ENCODE data around the gene ATP6V1G3.

Gene ATP6V1G3

DNA sequence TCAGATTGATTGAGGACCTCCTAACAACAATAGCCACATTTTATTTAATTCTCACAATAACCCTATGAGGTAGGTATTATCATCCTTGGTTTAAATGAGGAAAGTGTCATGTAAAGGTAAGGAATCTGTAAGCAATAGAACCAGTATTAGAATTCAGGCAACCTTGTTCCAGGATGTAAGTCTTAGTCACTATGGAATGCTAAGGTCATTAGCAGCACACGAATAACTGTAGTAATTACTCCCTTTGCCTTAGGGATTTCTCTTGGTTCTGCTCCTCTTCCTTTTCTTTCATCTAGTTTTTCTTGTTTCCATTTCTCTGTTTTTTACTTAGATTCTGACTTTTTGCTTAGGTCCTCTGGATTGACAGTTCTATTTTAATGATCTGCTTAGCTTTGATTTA is 23.1 kb upstream of the ATP6V1G3 start:
- Histone ChIP-seq H3K4me3 (ENCODE audit: insufficient read depth, low read depth, low read length) (no peak overlapping the region), H3K27me3 (ENCODE audit: control insufficient read depth, insufficient read depth, low read length, poor library complexity, severe bottlenecking) (no peaks in the 10 kb centered on the region), H3K27ac (ENCODE audit: insufficient read depth, low read depth, low read length, poor library complexity, severe bottlenecking) (no peak overlapping the region), H3K4me1 (ENCODE audit: control insufficient read depth, insufficient read depth, low read length) (no peaks in the 10 kb centered on the region), H3K9me3 (ENCODE audit: control insufficient read depth, low read length) (no peaks in the 10 kb centered on the region), H3K36me3 (ENCODE audit: control insufficient read depth, insufficient read depth, low read length) (no peaks in the 10 kb centered on the region)
- WGBS, 2 experiments = 78 to 81% methylated on average over 1 of the region's 1 CpG

DNA sequence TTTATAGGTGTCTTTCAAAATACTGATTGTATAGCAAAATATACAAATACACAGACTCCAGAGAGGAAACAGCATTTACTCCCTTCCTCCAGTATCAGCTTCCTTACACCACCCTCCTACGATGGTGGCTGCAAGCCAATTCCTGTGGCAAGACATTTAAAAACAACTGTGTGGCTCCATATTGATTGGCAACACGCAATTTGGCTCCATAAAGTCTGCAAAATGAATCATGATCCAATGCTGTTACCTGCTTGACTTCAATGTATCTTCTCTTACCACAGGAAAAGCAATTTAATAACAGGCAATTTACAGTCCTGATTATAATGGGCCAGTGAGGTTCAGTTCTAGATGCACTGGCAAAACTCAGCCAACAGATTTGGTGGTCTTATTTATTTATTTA is 19.7 kb upstream of the ATP6V1G3 start:
- WGBS, 2 experiments = 92 to 93% methylated on average over 2 of the region's 2 CpGs

DNA sequence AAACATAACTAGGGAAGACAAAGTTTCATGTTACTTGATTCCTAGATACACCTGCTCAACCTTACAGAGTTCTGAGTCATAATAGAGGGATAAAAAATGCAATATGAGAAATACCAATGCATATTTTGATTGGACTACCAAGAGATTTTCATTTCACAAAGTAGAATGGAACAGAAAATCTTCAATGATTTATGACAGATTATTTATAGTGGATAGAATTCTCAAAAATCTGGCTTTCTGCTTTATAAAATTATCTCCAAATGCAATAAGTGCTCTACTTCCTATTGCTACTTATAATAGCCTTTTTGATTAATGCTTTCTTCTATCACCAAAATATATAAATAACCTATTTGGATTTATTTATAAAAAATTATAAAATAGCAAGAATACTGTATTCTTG is 18.9 kb upstream of the ATP6V1G3 start:
- Histone ChIP-seq H3K4me1 (ENCODE audit: control insufficient read depth, insufficient read depth, low read length) (no peaks in the 10 kb centered on the region), H3K36me3 (ENCODE audit: control insufficient read depth, insufficient read depth, low read length) (no peaks in the 10 kb centered on the region), H3K9me3 (ENCODE audit: control insufficient read depth, low read length) (no peaks in the 10 kb centered on the region), H3K27me3 (ENCODE audit: control insufficient read depth, insufficient read depth, low read length, poor library complexity, severe bottlenecking) (no peaks in the 10 kb centered on the region), H3K27ac (ENCODE audit: insufficient read depth, low read depth, low read length, poor library complexity, severe bottlenecking) (no peak overlapping the region), H3K4me3 (ENCODE audit: insufficient read depth, low read depth, low read length) (no peak overlapping the region)

More for the DNA sequence above, 19.7 kb upstream of the ATP6V1G3 start:
- Histone ChIP-seq H3K4me1 (ENCODE audit: control insufficient read depth, insufficient read depth, low read length) (no peaks in the 10 kb centered on the region), H3K4me3 (ENCODE audit: insufficient read depth, low read depth, low read length) (no peak overlapping the region), H3K9me3 (ENCODE audit: control insufficient read depth, low read length) (no peaks in the 10 kb centered on the region), H3K27ac (ENCODE audit: insufficient read depth, low read depth, low read length, poor library complexity, severe bottlenecking) (no peak overlapping the region), H3K36me3 (ENCODE audit: control insufficient read depth, insufficient read depth, low read length) (no peaks in the 10 kb centered on the region), H3K27me3 (ENCODE audit: control insufficient read depth, insufficient read depth, low read length, poor library complexity, severe bottlenecking) (no peaks in the 10 kb centered on the region)

DNA sequence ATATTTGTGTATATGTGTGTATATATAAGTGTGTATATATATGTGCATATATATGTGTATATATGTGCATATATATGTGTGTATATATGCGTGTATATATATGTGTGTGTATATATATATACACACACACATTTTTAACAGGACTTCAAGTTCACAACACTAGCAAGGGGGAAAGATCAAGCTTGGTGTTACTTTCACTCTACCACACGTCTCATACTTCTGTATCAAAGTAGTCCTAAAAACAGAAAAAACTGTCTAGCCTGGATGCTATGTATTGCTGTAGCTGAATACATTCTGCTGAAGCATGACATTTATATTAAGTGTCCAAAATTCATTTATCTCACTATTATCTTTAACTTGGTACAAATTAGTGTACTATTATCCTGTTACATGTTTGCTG is 17.9 kb upstream of the ATP6V1G3 start:
- Histone ChIP-seq H3K4me3 (ENCODE audit: insufficient read depth, low read depth, low read length) (no peak overlapping the region), H3K27me3 (ENCODE audit: control insufficient read depth, insufficient read depth, low read length, poor library complexity, severe bottlenecking) (no peaks in the 10 kb centered on the region), H3K27ac (ENCODE audit: insufficient read depth, low read depth, low read length, poor library complexity, severe bottlenecking) (no peak overlapping the region), H3K4me1 (ENCODE audit: control insufficient read depth, insufficient read depth, low read length) (no peaks in the 10 kb centered on the region), H3K9me3 (ENCODE audit: control insufficient read depth, low read length) (no peaks in the 10 kb centered on the region), H3K36me3 (ENCODE audit: control insufficient read depth, insufficient read depth, low read length) (no peaks in the 10 kb centered on the region)
- WGBS, 2 experiments = 100% methylated on average over 1 of the region's 2 CpGs; no CpG with 5 or more reads in 1 of the 2 experiments

DNA sequence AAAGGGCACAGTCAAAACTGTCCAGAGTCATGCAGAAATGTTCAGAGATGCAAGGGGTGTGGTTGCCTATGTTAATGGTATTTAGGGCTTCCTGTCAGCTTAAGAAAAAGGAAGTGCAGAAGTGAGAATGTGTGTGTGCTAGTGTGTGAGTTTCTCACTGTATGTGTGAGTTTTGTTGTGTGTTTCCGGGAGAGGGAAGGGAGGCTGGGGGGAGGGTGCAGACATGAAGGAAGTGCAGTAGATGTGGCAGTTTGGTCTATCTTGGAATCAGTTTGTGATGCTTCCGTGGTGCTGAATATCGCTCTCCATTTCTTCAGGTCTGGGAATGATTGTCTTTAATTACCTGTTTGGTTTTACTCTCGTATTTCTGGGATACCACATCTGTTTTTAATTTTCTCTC is 16.5 kb upstream of the ATP6V1G3 start:
- H3K36me3 ChIP-seq (ENCODE audit: control insufficient read depth, insufficient read depth, low read length) = no peaks in the 10 kb centered on the region
- no peaks in the 10 kb centered on the region for H3K4me1 ChIP-seq (ENCODE audit: control insufficient read depth, insufficient read depth, low read length)
- no peaks in the 10 kb centered on the region for H3K9me3 ChIP-seq (ENCODE audit: control insufficient read depth, low read length)
- no peak overlapping the region for H3K27ac ChIP-seq (ENCODE audit: insufficient read depth, low read depth, low read length, poor library complexity, severe bottlenecking)
- H3K27me3 ChIP-seq (ENCODE audit: control insufficient read depth, insufficient read depth, low read length, poor library complexity, severe bottlenecking) = no peaks in the 10 kb centered on the region
- WGBS, 2 experiments = 91 to 97% methylated on average over 2 to 3 of the region's 4 CpGs
- no peak overlapping the region for H3K4me3 ChIP-seq (ENCODE audit: insufficient read depth, low read depth, low read length)

DNA sequence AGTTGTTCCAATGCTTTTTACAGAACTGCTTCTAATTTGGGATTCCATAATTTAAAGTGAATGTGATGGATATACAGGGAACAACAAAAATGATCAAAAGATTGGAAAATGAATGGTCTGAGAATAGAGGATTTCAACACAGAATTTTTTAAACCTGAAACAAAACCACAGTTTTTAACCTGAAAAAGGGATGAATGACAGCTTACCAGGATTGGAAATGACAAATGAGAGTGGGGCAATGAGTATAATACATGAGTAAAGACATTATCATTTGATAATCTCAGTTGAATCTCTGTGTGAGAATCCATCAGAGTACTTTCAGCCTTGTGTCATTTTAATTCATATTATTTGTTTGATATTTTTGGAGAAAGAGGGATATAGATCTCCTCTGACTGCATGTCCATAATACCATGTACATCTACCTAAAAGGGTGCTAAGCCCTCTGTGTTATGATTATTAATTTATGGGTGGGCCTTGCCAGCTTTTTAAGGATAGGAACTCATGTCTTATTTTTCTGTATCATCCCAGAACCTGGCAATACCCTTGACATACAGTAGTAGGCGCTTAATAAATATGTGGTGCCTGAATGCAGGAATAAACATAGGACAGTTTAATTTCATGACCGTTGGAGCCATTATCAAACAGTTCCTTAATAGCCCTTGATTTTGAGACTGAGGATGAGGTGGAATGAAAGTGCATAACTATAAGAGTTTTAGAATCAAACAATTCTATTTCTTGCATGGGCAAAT is 12.4 kb upstream of the ATP6V1G3 start:
- WGBS, 2 experiments = 88 to 96% methylated on average over 2 of the region's 2 CpGs
- Histone ChIP-seq H3K9me3 (ENCODE audit: control insufficient read depth, low read length) (no peaks in the 10 kb centered on the region), H3K4me3 (ENCODE audit: insufficient read depth, low read depth, low read length) (no peak overlapping the region), H3K4me1 (ENCODE audit: control insufficient read depth, insufficient read depth, low read length) (no peaks in the 10 kb centered on the region), H3K27me3 (ENCODE audit: control insufficient read depth, insufficient read depth, low read length, poor library complexity, severe bottlenecking) (no peaks in the 10 kb centered on the region), H3K27ac (ENCODE audit: insufficient read depth, low read depth, low read length, poor library complexity, severe bottlenecking) (no peak overlapping the region), H3K36me3 (ENCODE audit: control insufficient read depth, insufficient read depth, low read length) (no peaks in the 10 kb centered on the region)

DNA sequence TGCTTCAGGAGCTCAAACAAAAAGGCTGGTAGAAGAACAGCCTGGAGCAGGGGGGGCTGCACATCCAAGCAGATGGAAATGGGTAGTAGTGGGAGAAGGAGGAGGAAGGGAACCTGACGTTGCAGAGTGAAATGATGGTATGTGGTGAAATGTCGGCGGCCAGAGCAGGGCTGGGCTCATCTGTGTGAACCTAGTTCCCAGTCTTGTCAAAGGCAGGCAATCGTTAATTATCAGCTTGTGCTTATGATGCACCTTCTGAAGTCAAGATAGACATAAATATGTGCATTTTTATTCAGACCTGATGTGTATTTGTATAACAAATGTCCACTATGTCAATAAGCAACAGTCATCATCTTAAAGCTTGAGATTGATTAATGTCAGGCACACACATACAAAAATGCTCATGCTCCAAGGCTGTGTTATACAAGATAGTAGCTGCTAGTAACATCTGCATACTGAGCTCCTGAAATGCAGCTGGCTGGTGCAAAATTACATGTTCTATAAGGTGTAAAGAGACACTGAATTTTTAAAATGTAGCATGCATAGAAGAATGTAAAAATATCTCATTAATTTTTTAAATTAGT is 10.6 kb upstream of the ATP6V1G3 start:
- WGBS, 2 experiments = 90 to 92% methylated on average over 4 of the region's 4 CpGs
- Histone ChIP-seq H3K4me1 (ENCODE audit: control insufficient read depth, insufficient read depth, low read length) (no peaks in the 10 kb centered on the region), H3K36me3 (ENCODE audit: control insufficient read depth, insufficient read depth, low read length) (no peaks in the 10 kb centered on the region), H3K4me3 (ENCODE audit: insufficient read depth, low read depth, low read length) (no peak overlapping the region), H3K27ac (ENCODE audit: insufficient read depth, low read depth, low read length, poor library complexity, severe bottlenecking) (no peak overlapping the region), H3K27me3 (ENCODE audit: control insufficient read depth, insufficient read depth, low read length, poor library complexity, severe bottlenecking) (no peaks in the 10 kb centered on the region), H3K9me3 (ENCODE audit: control insufficient read depth, low read length) (no peaks in the 10 kb centered on the region)

DNA sequence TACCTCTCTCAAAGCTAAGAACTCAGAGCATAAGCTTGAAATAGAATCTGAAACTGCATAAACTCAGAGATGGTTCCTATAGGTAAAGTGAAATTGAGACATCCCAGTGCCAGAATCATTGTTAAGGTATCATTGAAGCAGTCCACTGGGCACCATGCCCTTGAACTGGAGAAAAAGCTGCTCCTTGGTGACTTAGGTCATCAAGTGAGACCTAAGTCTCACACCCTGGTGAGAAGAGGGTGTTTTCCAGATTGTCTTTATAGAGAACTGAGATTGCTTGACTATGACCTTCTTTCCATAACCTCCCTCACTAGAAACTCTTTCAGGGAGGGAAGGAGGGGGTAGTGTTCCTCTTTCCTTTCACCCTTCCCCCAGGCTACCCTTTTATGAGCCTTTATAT is 9.4 kb upstream of the ATP6V1G3 start:
- Histone ChIP-seq H3K27ac (ENCODE audit: insufficient read depth, low read depth, low read length, poor library complexity, severe bottlenecking) (no peak overlapping the region), H3K27me3 (ENCODE audit: control insufficient read depth, insufficient read depth, low read length, poor library complexity, severe bottlenecking) (no peaks in the 10 kb centered on the region), H3K36me3 (ENCODE audit: control insufficient read depth, insufficient read depth, low read length) (no peaks in the 10 kb centered on the region), H3K4me1 (ENCODE audit: control insufficient read depth, insufficient read depth, low read length) (no peaks in the 10 kb centered on the region), H3K9me3 (ENCODE audit: control insufficient read depth, low read length) (no peaks in the 10 kb centered on the region), H3K4me3 (ENCODE audit: insufficient read depth, low read depth, low read length) (no peak overlapping the region)

DNA sequence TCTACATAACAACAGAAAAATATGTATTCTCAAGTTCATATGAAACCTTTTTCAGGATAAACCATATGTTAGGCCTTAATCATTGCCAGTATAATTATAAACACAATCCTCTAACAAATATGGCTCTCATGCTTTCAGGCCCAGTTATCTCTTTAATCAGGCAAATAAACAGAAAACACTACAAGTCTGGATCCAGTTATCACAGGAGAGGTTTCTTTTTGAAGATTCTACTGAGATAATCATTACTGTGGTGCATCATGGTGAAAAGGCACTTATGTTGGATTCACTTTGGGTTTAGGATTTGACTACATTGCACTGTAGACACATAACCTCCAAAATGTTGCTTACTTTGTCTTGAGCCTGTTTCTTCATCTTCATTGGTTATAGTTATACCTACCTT is 8.4 kb upstream of the ATP6V1G3 start:
- Histone ChIP-seq H3K36me3 (ENCODE audit: control insufficient read depth, insufficient read depth, low read length) (no peaks in the 10 kb centered on the region), H3K4me3 (ENCODE audit: insufficient read depth, low read depth, low read length) (no peak overlapping the region), H3K27me3 (ENCODE audit: control insufficient read depth, insufficient read depth, low read length, poor library complexity, severe bottlenecking) (no peaks in the 10 kb centered on the region)

DNA sequence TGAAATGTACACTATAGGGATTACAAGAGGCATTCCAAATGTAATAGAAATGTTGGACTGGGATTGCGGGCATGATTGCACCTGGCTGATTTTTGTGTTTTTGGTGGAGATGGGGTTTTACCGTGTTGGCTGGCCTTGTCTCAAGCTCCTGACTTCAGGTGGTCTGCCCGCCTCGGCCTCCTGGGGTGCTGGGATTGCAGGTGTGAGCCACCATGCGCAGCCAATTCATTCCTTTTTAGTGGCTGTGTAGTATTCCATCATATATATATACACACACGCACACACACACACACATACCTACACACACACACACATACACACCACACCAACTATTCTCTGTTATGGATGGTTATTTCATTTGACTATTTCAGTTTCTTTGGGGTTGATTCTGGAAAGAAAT is 4.7 kb upstream of the ATP6V1G3 start:
- no peak overlapping the region for H3K4me3 ChIP-seq (ENCODE audit: insufficient read depth, low read depth, low read length)
- H3K27ac ChIP-seq (ENCODE audit: insufficient read depth, low read depth, low read length, poor library complexity, severe bottlenecking) = no peak overlapping the region
- H3K9me3 ChIP-seq (ENCODE audit: control insufficient read depth, low read length) = no peaks in the 10 kb centered on the region
- H3K36me3 ChIP-seq (ENCODE audit: control insufficient read depth, insufficient read depth, low read length) = no peaks in the 10 kb centered on the region
- no peaks in the 10 kb centered on the region for H3K4me1 ChIP-seq (ENCODE audit: control insufficient read depth, insufficient read depth, low read length)
- 95 to 98% methylated on average over 4 to 5 of the region's 6 CpGs for WGBS, 2 experiments
- no peaks in the 10 kb centered on the region for H3K27me3 ChIP-seq (ENCODE audit: control insufficient read depth, insufficient read depth, low read length, poor library complexity, severe bottlenecking)

More for the DNA sequence above, 8.4 kb upstream of the ATP6V1G3 start:
- Histone ChIP-seq H3K9me3 (ENCODE audit: control insufficient read depth, low read length) (no peaks in the 10 kb centered on the region), H3K4me1 (ENCODE audit: control insufficient read depth, insufficient read depth, low read length) (no peaks in the 10 kb centered on the region), H3K27ac (ENCODE audit: insufficient read depth, low read depth, low read length, poor library complexity, severe bottlenecking) (no peak overlapping the region)
